ENCODE data around the gene ATRNL1.
"Not testable (repeated sequence)": the region's sequence is repeated elsewhere in the genome, so short reads cannot be mapped to it uniquely, and the experiment has no call there.

ATRNL1 gene

GRCh38 chr10:115525141-115525540 is 432.0 kb downstream of the ATRNL1 start:
- Histone ChIP-seq H3K27ac (ENCODE audit: low read depth, low read length) (no peak overlapping the region), H3K4me3 (ENCODE audit: low read length) (no peak overlapping the region), H4K20me1 (ENCODE audit: control insufficient read depth, insufficient read depth, low read depth, low read length) (no peaks in the 10 kb centered on the region), H3F3A (ENCODE audit: control insufficient read depth, insufficient read depth) (no peaks in the 10 kb centered on the region), H3K9me3 (ENCODE audit: control insufficient read depth, insufficient read depth, low read length) (no peaks in the 10 kb centered on the region), H3K9me2 (replicated peaks; ENCODE audit: control insufficient read depth, low read length) (no peaks in the 10 kb centered on the region), H3K36me3 (ENCODE audit: control insufficient read depth, low read length) (no peaks in the 10 kb centered on the region), H3K27me3 (ENCODE audit: control insufficient read depth, low read length) (no peaks in the 10 kb centered on the region), H3K4me1 (ENCODE audit: control insufficient read depth, low read length) (no peaks in the 10 kb centered on the region), H3K4me2 (ENCODE audit: low read length) (no peak overlapping the region), H3K79me2 (ENCODE audit: control insufficient read depth, low read length) (no peaks in the 10 kb centered on the region)
- TF ChIP-seq CTCF (IDR thresholded peaks at IDR 0.05; ENCODE audit: low read depth, low read length, poor library complexity, severe bottlenecking) (no peak), EZH2phosphoT487 (IDR thresholded peaks at IDR 0.05; ENCODE audit: borderline replicate concordance, low read length) (no peak)

- H3F3A ChIP-seq (ENCODE audit: control insufficient read depth, insufficient read depth); H3K27ac ChIP-seq (ENCODE audit: low read depth, low read length); H3K9me2 ChIP-seq (replicated peaks; ENCODE audit: control insufficient read depth, low read length); H3K79me2 ChIP-seq (ENCODE audit: control insufficient read depth, low read length); H3K4me3 ChIP-seq (ENCODE audit: low read length); H3K4me1 ChIP-seq (ENCODE audit: control insufficient read depth, low read length); H3K27me3 ChIP-seq (ENCODE audit: control insufficient read depth, low read length); H3K4me2 ChIP-seq (ENCODE audit: low read length); H3K36me3 ChIP-seq (ENCODE audit: control insufficient read depth, low read length); H4K20me1 ChIP-seq (ENCODE audit: control insufficient read depth, insufficient read depth, low read depth, low read length); H3K9me3 ChIP-seq (ENCODE audit: control insufficient read depth, insufficient read depth, low read length): not testable (repeated sequence)
Observed at GRCh38 chr10:115527682-115528081, 434.5 kb downstream of the ATRNL1 start.

GRCh38 chr10:115536401-115536800 is 443.2 kb downstream of the ATRNL1 start:
- H3K9me2 ChIP-seq (replicated peaks; ENCODE audit: control insufficient read depth, low read length); H3K36me3 ChIP-seq (ENCODE audit: control insufficient read depth, low read length); H3K27ac ChIP-seq (ENCODE audit: low read depth, low read length): not testable (repeated sequence)

GRCh38 chr10:115539142-115539762 is 446.1 kb downstream of the ATRNL1 start:
- Histone ChIP-seq H3K4me2 (ENCODE audit: low read length) (no peak overlapping the region), H3K9me2 (replicated peaks; ENCODE audit: control insufficient read depth, low read length) (no peaks in the 10 kb centered on the region), H3K4me3 (ENCODE audit: low read length) (no peak overlapping the region), H3K36me3 (ENCODE audit: control insufficient read depth, low read length) (no peaks in the 10 kb centered on the region), H3K9me3 (ENCODE audit: control insufficient read depth, insufficient read depth, low read length) (no peaks in the 10 kb centered on the region), H4K20me1 (ENCODE audit: control insufficient read depth, insufficient read depth, low read depth, low read length) (no peaks in the 10 kb centered on the region), H3K79me2 (ENCODE audit: control insufficient read depth, low read length) (no peaks in the 10 kb centered on the region), H3K4me1 (ENCODE audit: control insufficient read depth, low read length) (no peaks in the 10 kb centered on the region), H3K27me3 (ENCODE audit: control insufficient read depth, low read length) (no peaks in the 10 kb centered on the region), H3K27ac (ENCODE audit: low read depth, low read length) (no peak overlapping the region), H3F3A (ENCODE audit: control insufficient read depth, insufficient read depth) (no peaks in the 10 kb centered on the region)
- TF ChIP-seq EZH2phosphoT487 (IDR thresholded peaks at IDR 0.05; ENCODE audit: borderline replicate concordance, low read length) (no peak), CTCF (IDR thresholded peaks at IDR 0.05; ENCODE audit: low read depth, low read length, poor library complexity, severe bottlenecking) (no peak)

More at GRCh38 chr10:115536401-115536800, 443.2 kb downstream of the ATRNL1 start:
- not testable (repeated sequence) for H3K79me2 ChIP-seq (ENCODE audit: control insufficient read depth, low read length); H3K27me3 ChIP-seq (ENCODE audit: control insufficient read depth, low read length); H3K9me3 ChIP-seq (ENCODE audit: control insufficient read depth, insufficient read depth, low read length); H3K4me3 ChIP-seq (ENCODE audit: low read length); H4K20me1 ChIP-seq (ENCODE audit: control insufficient read depth, insufficient read depth, low read depth, low read length); H3K4me1 ChIP-seq (ENCODE audit: control insufficient read depth, low read length); H3K4me2 ChIP-seq (ENCODE audit: low read length); H3F3A ChIP-seq (ENCODE audit: control insufficient read depth, insufficient read depth)

Data from DOHH2 (cell line).